T-helper 2 cell treated with Interferon-gamma antibody and Interleukin-4, amounts not matched to agents 5 μg/mL and 100 μg/mL, for 36 hours (primary cell): ENCODE results near the gene SLC5A10.

Source experiments
- DNase-seq: peaks from one replicate; pipeline ENCODE4 v3.0.0; 2021; ENCODE audit warnings: low spot score
- H3K27ac Mint-ChIP-seq: one replicate; pipeline ENCODE4 v1.8.0; 2021; ENCODE audit warnings: mild to moderate bottlenecking, mixed read lengths
- H3K27me3 Mint-ChIP-seq: one replicate; pipeline ENCODE4 v1.8.0; 2021; ENCODE audit warnings: low read depth, mixed read lengths
- H3K36me3 Mint-ChIP-seq: one replicate; pipeline ENCODE4 v1.8.0; 2021; ENCODE audit warnings: low read depth, mixed read lengths
- H3K4me1 Mint-ChIP-seq: one replicate; pipeline ENCODE4 v1.8.0; 2021; ENCODE audit warnings: low read depth, mixed read lengths
- H3K4me3 Mint-ChIP-seq: one replicate; pipeline ENCODE4 v1.8.0; 2022; ENCODE audit warnings: mild to moderate bottlenecking, moderate library complexity, mixed read lengths
- H3K9me3 Mint-ChIP-seq: one replicate; pipeline ENCODE4 v1.8.0; 2021; ENCODE audit warnings: mixed read lengths

The SLC5A10 gene

DNA sequence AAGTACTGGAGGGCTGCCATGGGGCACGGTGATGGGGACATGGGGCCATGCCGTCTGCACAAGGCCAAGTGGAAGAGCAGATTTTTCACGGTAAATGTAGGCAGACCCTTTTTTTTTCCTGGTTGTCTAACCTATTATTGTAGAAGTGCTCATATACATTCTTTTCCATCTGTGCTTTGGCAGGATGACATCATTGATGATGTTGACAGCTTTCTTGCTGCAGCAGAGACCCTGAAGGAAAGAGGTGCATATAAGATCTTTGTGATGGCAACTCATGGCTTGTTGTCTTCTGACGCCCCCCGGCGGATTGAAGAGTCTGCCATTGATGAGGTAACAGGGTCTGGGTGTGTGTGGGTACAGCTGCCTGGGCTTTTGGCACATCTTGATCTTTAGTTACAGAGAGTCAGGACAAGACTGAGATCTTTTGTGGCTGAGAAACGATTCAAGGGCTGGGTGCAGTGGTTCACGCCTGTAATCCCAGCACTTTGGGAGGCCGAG, 23.3 kb upstream of the SLC5A10 start:
- H3K36me3 Mint-ChIP-seq, result peaks cover 49% of the 10 kb centered on the region
- H3K4me3 Mint-ChIP-seq, result no peak overlapping the region
- no peaks in the 10 kb centered on the region for H3K27me3 Mint-ChIP-seq
- DNase-seq, result no peak
- no peaks in the 10 kb centered on the region for H3K9me3 Mint-ChIP-seq
- H3K27ac Mint-ChIP-seq, result peak overlapping the region; percentile 67
- peaks cover 27% of the 10 kb centered on the region for H3K4me1 Mint-ChIP-seq

GRCh38 chr17:18932360-18933055, 19.5 kb upstream of the SLC5A10 start:
- Mint-ChIP-seq H3K27ac (peak overlapping the region; percentile 65), H3K9me3 (no peaks in the 10 kb centered on the region), H3K27me3 (peaks cover 3% of the 10 kb centered on the region), H3K36me3 (peaks cover 34% of the 10 kb centered on the region), H3K4me1 (peaks cover 16% of the 10 kb centered on the region), H3K4me3 (no peak overlapping the region)
- DNase-seq, result no peak

DNA sequence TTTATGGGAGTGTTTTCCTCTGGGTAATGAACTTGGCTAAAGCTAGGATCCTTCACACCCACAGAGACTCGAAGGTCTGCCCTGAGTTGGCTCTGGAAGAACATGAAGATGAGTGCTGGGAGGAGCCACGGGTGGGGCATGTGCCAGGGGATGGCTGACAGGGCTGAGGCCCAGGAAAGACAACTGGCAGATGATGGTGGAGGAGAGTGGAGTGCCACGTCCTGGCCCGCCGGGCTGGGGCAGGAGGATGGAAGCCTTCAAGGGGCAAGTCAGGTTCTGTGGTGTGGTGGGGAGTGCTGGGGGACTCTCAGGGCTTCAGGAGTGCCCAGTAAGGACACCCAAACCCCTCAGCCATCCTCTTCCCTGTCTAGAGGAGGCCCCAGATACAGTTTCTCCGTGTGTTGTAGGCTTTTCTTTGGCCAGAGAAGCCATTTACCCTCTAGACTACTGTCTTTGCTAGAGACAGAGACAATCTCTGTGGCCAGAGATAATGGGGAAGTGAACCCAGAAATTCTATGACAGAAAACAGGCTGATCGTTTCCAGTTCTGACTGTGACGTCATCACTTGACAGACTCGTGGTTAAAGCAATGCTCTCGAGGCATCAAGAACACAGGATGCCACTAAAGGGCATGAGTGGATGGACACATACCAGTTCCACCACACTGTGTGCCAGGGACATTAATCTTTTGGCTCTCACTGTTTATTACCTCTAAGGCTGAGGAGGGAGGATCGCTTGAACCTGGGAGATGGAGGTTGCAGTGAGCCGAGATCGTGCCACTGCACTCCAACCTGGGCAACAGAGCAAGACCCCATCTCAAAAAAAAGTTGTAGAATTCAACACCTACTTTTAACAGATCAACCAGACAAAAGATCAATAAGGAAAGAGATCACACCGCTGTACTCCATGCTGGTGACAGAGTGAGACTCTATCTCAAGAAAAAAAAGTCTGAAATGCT, 18.6 kb upstream of the SLC5A10 start:
- Mint-ChIP-seq H3K4me3 (no peak overlapping the region), H3K27ac (peak overlapping the region; percentile 65), H3K4me1 (peaks cover 16% of the 10 kb centered on the region)

GRCh38 chr17:18937981-18938691, 13.8 kb upstream of the SLC5A10 start:
- Mint-ChIP-seq H3K4me3 (no peak overlapping the region), H3K36me3 (peaks cover under 1% of the 10 kb centered on the region), H3K27me3 (peaks cover 15% of the 10 kb centered on the region), H3K9me3 (no peaks in the 10 kb centered on the region), H3K27ac (no peak overlapping the region), H3K4me1 (peaks cover 8% of the 10 kb centered on the region)
- no peak for DNase-seq

More for the DNA sequence above, 18.6 kb upstream of the SLC5A10 start:
- peaks cover 3% of the 10 kb centered on the region for H3K27me3 Mint-ChIP-seq
- no peak for DNase-seq
- no peaks in the 10 kb centered on the region for H3K9me3 Mint-ChIP-seq
- H3K36me3 Mint-ChIP-seq, result peaks cover 30% of the 10 kb centered on the region

DNA sequence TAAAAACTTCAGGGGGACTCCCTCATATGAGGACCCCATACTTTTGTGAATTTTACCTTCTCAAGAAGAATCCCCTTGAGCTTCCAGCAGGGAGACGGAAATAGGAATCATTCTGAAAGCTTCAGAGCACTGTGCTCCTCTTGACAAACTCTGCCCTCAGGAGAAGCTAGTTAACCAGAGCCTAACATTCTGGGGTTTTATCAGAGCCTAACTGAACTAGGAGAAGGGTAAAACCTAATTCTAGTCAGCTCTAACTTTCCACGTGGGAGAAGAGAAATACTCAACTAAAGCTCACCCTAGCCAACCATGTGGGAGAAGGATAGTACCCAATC, 13.3 kb upstream of the SLC5A10 start:
- Mint-ChIP-seq H3K36me3 (no peaks in the 10 kb centered on the region), H3K4me3 (no peak overlapping the region), H3K9me3 (no peaks in the 10 kb centered on the region), H3K4me1 (peaks cover 3% of the 10 kb centered on the region), H3K27ac (no peak overlapping the region), H3K27me3 (peaks cover 16% of the 10 kb centered on the region)
- no peak for DNase-seq

DNA sequence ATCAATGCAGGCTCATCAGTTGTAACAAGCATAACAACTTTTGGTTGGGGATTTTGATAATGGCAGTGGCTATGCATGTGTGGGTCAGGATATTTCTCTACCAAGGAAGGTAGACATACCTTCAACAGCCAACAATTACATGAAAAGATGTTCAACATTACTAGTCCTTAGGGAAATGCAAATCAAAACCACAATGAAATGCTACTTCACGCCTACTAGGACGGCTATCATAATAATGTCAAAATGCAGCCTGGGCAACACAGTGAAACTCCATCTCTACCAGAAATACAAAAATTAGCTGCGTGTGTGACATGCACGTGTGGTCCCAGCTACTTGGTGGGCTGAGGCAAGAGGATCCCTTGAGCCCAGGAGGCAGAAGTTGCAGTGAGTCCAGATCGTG, 7.3 kb upstream of the SLC5A10 start:
- DNase-seq, result no peak
- Mint-ChIP-seq H3K27me3 (peaks cover 33% of the 10 kb centered on the region), H3K27ac (no peak overlapping the region), H3K9me3 (no peaks in the 10 kb centered on the region), H3K4me3 (no peak overlapping the region), H3K4me1 (peaks cover 5% of the 10 kb centered on the region), H3K36me3 (no peaks in the 10 kb centered on the region)

- H3K4me1 Mint-ChIP-seq, result peaks cover 2% of the 10 kb centered on the region
- H3K9me3 Mint-ChIP-seq, result no peaks in the 10 kb centered on the region
- H3K27me3 Mint-ChIP-seq, result peaks cover 35% of the 10 kb centered on the region
- no peak for DNase-seq
- no peak overlapping the region for H3K4me3 Mint-ChIP-seq
- no peaks in the 10 kb centered on the region for H3K36me3 Mint-ChIP-seq
- H3K27ac Mint-ChIP-seq, result no peak overlapping the region
Observed at GRCh38 chr17:18946536-18946935, 5.4 kb upstream of the SLC5A10 start.

- Mint-ChIP-seq H3K4me1 (peaks cover 2% of the 10 kb centered on the region), H3K36me3 (no peaks in the 10 kb centered on the region), H3K27ac (no peak overlapping the region), H3K4me3 (no peak overlapping the region), H3K27me3 (peaks cover 32% of the 10 kb centered on the region), H3K9me3 (no peaks in the 10 kb centered on the region)
- no peak for DNase-seq
Observed at GRCh38 chr17:18947866-18948265, 4.1 kb upstream of the SLC5A10 start.

DNA sequence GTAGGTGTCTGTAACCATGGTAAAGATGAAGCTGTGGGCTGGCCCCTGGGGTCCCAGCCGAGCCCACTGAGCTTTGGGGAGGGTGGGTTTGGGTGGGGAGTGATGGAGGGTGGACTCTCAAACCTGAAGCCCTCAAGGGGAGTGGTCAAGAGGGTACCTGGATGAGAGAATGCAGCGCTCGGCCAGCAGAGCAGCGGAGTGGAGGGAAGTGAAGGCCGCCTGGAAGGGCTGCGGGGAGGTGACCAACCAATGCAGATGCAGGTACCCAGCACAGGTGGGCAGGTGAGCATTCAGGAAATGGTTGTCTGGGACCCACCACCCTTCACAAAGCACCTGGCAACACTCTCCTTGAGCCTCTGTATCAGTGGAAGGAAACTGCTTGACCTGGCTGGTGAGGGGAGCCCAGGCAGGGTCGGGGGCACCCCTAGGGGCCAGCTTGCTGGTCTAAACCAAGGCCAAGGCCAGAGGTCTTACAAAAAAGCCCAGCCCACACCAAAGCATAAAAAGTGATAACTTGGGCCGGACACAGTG, 3.4 kb upstream of the SLC5A10 start:
- no peaks in the 10 kb centered on the region for H3K9me3 Mint-ChIP-seq
- DNase-seq, result no peak
- H3K4me1 Mint-ChIP-seq, result peaks cover 2% of the 10 kb centered on the region
- no peak overlapping the region for H3K27ac Mint-ChIP-seq
- H3K36me3 Mint-ChIP-seq, result no peaks in the 10 kb centered on the region
- no peak overlapping the region for H3K4me3 Mint-ChIP-seq
- peaks cover 30% of the 10 kb centered on the region for H3K27me3 Mint-ChIP-seq

DNA sequence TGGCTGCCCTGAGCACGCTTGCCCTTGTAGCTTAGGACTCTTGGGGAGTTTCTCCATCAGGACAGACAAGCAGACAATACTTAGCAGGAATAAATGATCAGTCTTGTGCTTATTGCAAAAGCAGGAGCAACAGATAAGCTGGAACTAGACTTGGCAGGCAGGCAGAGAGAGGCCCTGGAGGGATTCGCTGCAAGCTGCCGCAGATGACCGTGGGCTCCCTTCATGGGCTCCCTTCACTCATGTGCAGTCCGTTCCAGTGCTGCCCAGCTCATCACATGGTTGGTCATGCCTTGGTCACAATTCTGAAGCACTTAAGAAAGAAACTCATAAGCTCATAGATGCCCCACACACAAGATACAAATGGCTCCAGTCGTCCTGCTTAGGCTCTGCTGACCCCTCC, 2.4 kb upstream of the SLC5A10 start:
- no peak for DNase-seq
- no peak overlapping the region for H3K27ac Mint-ChIP-seq
- no peaks in the 10 kb centered on the region for H3K36me3 Mint-ChIP-seq
- H3K27me3 Mint-ChIP-seq, result peaks cover 24% of the 10 kb centered on the region
- H3K4me1 Mint-ChIP-seq, result peaks cover 8% of the 10 kb centered on the region
- H3K4me3 Mint-ChIP-seq, result no peak overlapping the region
- H3K9me3 Mint-ChIP-seq, result no peaks in the 10 kb centered on the region

DNA sequence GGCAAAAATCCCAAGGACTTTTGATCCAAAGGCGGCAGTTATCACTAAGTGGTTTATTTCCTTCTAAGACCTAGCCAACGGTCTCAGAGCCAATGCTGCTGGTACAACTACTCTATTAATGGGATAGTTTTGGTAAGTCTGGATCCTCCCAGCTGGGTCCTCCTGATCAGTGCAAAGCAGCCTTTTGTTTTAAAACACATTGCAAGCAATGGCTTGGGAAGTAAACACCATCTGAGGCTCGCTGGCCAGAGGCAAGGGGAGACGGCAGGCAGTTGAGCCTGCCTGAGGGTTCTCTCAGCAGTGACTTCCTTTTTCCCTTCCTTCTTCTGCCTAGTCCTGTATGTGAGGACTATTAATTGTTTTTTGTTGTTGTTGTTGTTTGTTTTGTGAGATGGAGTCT, 1.6 kb upstream of the SLC5A10 start:
- H3K27ac Mint-ChIP-seq, result no peak overlapping the region
- no peaks in the 10 kb centered on the region for H3K9me3 Mint-ChIP-seq
- H3K27me3 Mint-ChIP-seq, result peaks cover 20% of the 10 kb centered on the region
- H3K4me1 Mint-ChIP-seq, result peaks cover 14% of the 10 kb centered on the region
- H3K4me3 Mint-ChIP-seq, result no peak overlapping the region
- no peak for DNase-seq
- H3K36me3 Mint-ChIP-seq, result no peaks in the 10 kb centered on the region

DNA sequence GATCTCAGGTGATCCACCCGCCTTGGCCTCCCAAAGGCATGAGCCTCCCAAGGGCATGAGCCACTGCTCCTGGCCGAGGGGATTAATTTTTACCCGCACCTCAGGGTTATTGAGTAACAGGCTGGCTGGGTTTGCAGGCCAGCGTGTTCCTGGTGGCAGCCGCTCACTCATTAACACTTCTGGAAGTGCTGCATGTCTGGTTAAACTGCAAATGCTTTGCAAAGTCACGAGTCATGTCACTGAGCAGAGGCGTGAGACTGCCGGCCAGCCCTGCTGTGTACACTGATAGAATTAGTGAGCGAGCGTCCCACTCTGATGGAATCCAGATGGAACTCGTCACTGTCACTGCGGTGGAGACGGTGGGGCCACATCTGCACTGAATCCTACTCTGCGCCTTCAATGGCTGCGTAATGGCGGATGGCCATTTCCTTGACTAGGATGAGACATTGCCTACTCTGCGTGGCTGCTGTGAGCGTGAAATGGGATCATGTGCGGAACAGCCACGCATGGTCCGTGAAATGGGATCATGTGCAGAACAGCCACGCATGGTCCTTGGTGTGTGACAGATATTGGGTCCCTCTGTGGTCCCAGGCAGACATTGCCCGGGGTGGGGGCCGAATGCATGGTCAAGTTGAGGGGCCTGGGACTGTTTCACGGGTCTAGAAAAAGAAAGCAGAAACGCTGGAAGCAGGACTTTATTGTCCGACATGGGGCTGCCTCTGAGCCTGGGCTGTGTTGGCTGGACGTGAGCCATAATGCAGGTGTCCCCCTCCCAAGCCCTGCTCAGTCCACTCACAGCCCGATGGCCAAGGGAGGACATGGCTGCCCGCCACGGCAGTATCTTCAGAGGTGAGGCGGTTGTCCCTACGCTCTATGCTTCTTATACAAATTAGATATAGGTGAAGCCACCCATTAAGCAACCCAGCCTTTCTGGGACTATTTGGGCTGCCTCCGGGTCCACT, 740 bp upstream of the SLC5A10 start:
- peaks cover 18% of the 10 kb centered on the region for H3K4me1 Mint-ChIP-seq
- no peak overlapping the region for H3K27ac Mint-ChIP-seq
- H3K4me3 Mint-ChIP-seq, result no peak overlapping the region
- peaks cover 17% of the 10 kb centered on the region for H3K27me3 Mint-ChIP-seq
- H3K36me3 Mint-ChIP-seq, result no peaks in the 10 kb centered on the region
- no peaks in the 10 kb centered on the region for H3K9me3 Mint-ChIP-seq
- no peak for DNase-seq

DNA sequence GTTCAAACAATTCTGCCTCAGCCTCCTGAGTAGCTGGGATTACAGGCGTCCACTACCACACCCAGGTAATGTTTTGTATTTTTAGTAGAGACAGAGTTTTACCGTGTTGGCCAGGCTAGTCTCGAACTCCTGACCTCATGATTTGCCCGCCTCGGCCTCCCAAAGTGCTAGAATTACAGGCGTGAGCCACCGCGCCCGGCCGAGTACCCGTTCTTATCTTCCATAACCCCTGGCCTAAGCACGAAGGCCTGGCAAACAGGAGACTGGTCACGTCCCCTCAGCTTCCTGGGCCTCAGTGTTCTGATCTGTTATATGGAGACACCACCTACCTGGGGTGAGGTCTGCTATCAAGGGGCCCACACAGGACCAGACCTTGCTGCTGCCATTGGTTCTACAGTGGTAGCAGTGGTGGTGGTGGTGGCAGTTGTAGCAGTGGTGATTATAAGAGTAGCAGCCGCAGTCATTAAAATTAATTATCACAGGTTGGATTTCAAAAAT, 1.3 kb downstream of the SLC5A10 start:
- Mint-ChIP-seq H3K36me3 (no peaks in the 10 kb centered on the region), H3K4me3 (no peak overlapping the region), H3K27ac (no peak overlapping the region), H3K4me1 (peaks cover 18% of the 10 kb centered on the region), H3K9me3 (no peaks in the 10 kb centered on the region), H3K27me3 (peaks cover 7% of the 10 kb centered on the region)
- no peak for DNase-seq
